ENCODE measurements around the gene ACTRT2. TPM values are rescaled to one million over a fixed set of nuclear protein-coding genes. Genes with fewer than 3 reads are reported as not detected.

ACTRT2 gene
- total and polyA plus RNA-seq, 2 donors (not counting 1 experiment from before 2014, with no cell fraction given): not detected

DNA sequence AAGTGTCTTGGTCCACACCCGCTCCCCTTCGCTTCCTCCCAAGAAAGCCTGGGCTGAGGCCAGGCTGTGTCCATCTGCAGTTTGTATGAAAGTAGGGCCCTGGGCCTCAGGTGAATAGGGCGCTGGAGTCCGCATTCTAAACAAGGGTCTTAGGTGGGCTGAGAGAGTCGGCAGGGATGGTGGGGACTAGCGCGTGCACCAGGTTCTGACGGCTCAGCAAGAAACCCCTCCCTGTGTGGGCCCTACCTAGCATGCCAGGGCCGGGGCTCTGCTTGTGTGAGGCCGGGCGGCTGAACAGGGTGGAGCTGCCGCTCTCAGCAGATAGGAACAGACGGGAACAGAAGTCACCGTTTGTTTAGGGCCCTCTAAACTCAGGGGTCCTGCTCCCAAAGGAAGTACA lies 1.7 kb downstream of the ACTRT2 start:
- Mint-ChIP-seq H3K4me3 (no peak overlapping the region), H3K27me3 (no peaks in the 10 kb centered on the region), H3K27ac (no peak overlapping the region), H3K9me3 (ENCODE audit: insufficient read depth) (no peaks in the 10 kb centered on the region), H3K4me1 (no peaks in the 10 kb centered on the region)
- ChIA-PET CTCF (no interaction called here), POLR2A (no interaction called here)
- no peak for ATAC-seq (ENCODE audit: low read depth)
- no peaks in the 10 kb centered on the region for H3K4me1 ChIP-seq (ENCODE audit: control insufficient read depth in 2 of 2, insufficient read depth in 2 of 2, low read length in 2 of 2)
- no peaks in the 10 kb centered on the region for H3K36me3 ChIP-seq (replicated peaks in 1 of 2; ENCODE audit: control extremely low read depth in 1 of 2, control insufficient read depth in 1 of 2, extremely low read depth in 1 of 2, insufficient read depth in 2 of 2, low read length in 1 of 2)
- no peak for TF ChIP-seq EZH2 (IDR thresholded peaks at IDR 0.05; ENCODE audit: borderline replicate concordance, insufficient read depth, low read depth, low read length, poor library complexity, severe bottlenecking)
- TF ChIP-seq, protein P1, sequence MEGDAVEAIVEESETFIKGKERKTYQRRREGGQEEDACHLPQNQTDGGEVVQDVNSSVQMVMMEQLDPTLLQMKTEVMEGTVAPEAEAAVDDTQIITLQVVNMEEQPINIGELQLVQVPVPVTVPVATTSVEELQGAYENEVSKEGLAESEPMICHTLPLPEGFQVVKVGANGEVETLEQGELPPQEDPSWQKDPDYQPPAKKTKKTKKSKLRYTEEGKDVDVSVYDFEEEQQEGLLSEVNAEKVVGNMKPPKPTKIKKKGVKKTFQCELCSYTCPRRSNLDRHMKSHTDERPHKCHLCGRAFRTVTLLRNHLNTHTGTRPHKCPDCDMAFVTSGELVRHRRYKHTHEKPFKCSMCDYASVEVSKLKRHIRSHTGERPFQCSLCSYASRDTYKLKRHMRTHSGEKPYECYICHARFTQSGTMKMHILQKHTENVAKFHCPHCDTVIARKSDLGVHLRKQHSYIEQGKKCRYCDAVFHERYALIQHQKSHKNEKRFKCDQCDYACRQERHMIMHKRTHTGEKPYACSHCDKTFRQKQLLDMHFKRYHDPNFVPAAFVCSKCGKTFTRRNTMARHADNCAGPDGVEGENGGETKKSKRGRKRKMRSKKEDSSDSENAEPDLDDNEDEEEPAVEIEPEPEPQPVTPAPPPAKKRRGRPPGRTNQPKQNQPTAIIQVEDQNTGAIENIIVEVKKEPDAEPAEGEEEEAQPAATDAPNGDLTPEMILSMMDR (IDR thresholded peaks at IDR 0.05): no peak
- H4K20me1 ChIP-seq (ENCODE audit: control insufficient read depth, insufficient read depth, low read length, poor library complexity, severe bottlenecking): no peaks in the 10 kb centered on the region
- intact Hi-C loops (cut with micrococcal nuclease): no loop called here
- WGBS (ENCODE audit: insufficient coverage): 89% methylated on average over 12 of the region's 14 CpGs
- no peak overlapping the region for H3K9ac ChIP-seq (ENCODE audit: low read length)
- no peak overlapping the region for H2AFZ ChIP-seq (ENCODE audit: insufficient read depth, low read depth, low read length, poor library complexity, severe bottlenecking)
- H3K4me2 ChIP-seq (replicated peaks; ENCODE audit: low read depth, low read length, poor library complexity, severe bottlenecking): no peak overlapping the region
- peaks cover 0 to 7% (median 0%) of the 10 kb centered on the region in 3 donors for H3K9me3 ChIP-seq (ENCODE audit: control extremely low read depth in 1 of 3, control insufficient read depth in 2 of 3, insufficient read depth in 1 of 3, low read length in 2 of 3)
- H3K4me3 ChIP-seq (ENCODE audit: control extremely low read depth in 1 of 5, extremely low read depth in 1 of 5, insufficient read depth in 1 of 5, low read depth in 2 of 5, low read length in 4 of 5): no peak overlapping the region
- DNase-seq: no peak
- H3K27ac ChIP-seq (ENCODE audit: low read length in 2 of 2): no peak overlapping the region
- no peaks in the 10 kb centered on the region for H3K27me3 ChIP-seq (replicated peaks in 1 of 4; ENCODE audit: control extremely low read depth in 1 of 4, control insufficient read depth in 3 of 4, insufficient read depth in 4 of 4, low read length in 3 of 4)
- no peaks in the 10 kb centered on the region for H3K79me2 ChIP-seq (ENCODE audit: control insufficient read depth, insufficient read depth, low read length)

GRCh38 chr1:3024019-3024418 lies 2.8 kb downstream of the ACTRT2 start:
- WGBS (ENCODE audit: insufficient coverage): 89% methylated on average over 6 of the region's 9 CpGs
- Histone ChIP-seq H4K20me1 (ENCODE audit: control insufficient read depth, insufficient read depth, low read length, poor library complexity, severe bottlenecking) (no peaks in the 10 kb centered on the region), H3K9me3 (ENCODE audit: control extremely low read depth in 1 of 3, control insufficient read depth in 2 of 3, insufficient read depth in 1 of 3, low read length in 2 of 3) (peaks cover 0 to 7% (median 0%) of the 10 kb centered on the region in 3 donors), H3K9ac (ENCODE audit: low read length) (no peak overlapping the region), H2AFZ (ENCODE audit: insufficient read depth, low read depth, low read length, poor library complexity, severe bottlenecking) (no peak overlapping the region), H3K36me3 (replicated peaks in 1 of 2; ENCODE audit: control extremely low read depth in 1 of 2, control insufficient read depth in 1 of 2, extremely low read depth in 1 of 2, insufficient read depth in 2 of 2, low read length in 1 of 2) (no peaks in the 10 kb centered on the region), H3K79me2 (ENCODE audit: control insufficient read depth, insufficient read depth, low read length) (no peaks in the 10 kb centered on the region), H3K4me3 (ENCODE audit: control extremely low read depth in 1 of 5, extremely low read depth in 1 of 5, insufficient read depth in 1 of 5, low read depth in 2 of 5, low read length in 4 of 5) (no peak overlapping the region), H3K27ac (ENCODE audit: low read length in 2 of 2) (no peak overlapping the region), H3K27me3 (replicated peaks in 1 of 4; ENCODE audit: control extremely low read depth in 1 of 4, control insufficient read depth in 3 of 4, insufficient read depth in 4 of 4, low read length in 3 of 4) (peaks cover 0 to 7% (median 0%) of the 10 kb centered on the region in 4 experiments), H3K4me1 (ENCODE audit: control insufficient read depth in 2 of 2, insufficient read depth in 2 of 2, low read length in 2 of 2) (no peaks in the 10 kb centered on the region), H3K4me2 (replicated peaks; ENCODE audit: low read depth, low read length, poor library complexity, severe bottlenecking) (no peak overlapping the region)
- TF ChIP-seq, protein P1 (IDR thresholded peaks at IDR 0.05): no peak
- no peak for TF ChIP-seq EZH2 (IDR thresholded peaks at IDR 0.05; ENCODE audit: borderline replicate concordance, insufficient read depth, low read depth, low read length, poor library complexity, severe bottlenecking)
- Mint-ChIP-seq H3K4me3 (no peak overlapping the region), H3K27me3 (no peaks in the 10 kb centered on the region), H3K27ac (no peak overlapping the region), H3K9me3 (ENCODE audit: insufficient read depth) (no peaks in the 10 kb centered on the region), H3K4me1 (no peaks in the 10 kb centered on the region)
- CTCF ChIA-PET: no interaction called here
- intact Hi-C loops (cut with micrococcal nuclease): no loop called here
- ATAC-seq (ENCODE audit: low read depth) (no peak), DNase-seq (no peak)
- POLR2A ChIA-PET: no interaction called here
